ENCODE results near the gene BRD3. TPM values are rescaled to one million over a fixed set of nuclear protein-coding genes. Genes with fewer than 3 reads are reported as not detected.

BRD3 gene
- total and polyA plus RNA-seq, 12 donors = 8.4 to 73.1 (median 20.4) TPM

- intact Hi-C loops (cut with DNase I) = loop anchor here in 1 of 2 donors (10.0 kb wide), 1 partner anchor 381 kb away; no protein-coding TSS in a partner anchor
- Histone ChIP-seq H3K27ac (no peak overlapping the region), H3K4me1 (replicated peaks in 1 of 2) (peaks cover 43 to 53% of the 10 kb centered on the region in 2 donors), H3K9me3 (replicated peaks in 1 of 3) (no peaks in the 10 kb centered on the region), H3K4me3 (no peak overlapping the region), H3K27me3 (no peaks in the 10 kb centered on the region), H3K36me3 (replicated peaks in 1 of 2) (peaks cover 0 to 45% of the 10 kb centered on the region in 2 donors)
- 78 to 97% (median 91%) methylated on average over 6 to 28 of the region's 28 CpGs for WGBS, 4 donors
- DNase-seq = peak in 1 of 7 donors; percentile 8
- TF ChIP-seq POLR2A (IDR thresholded peaks at IDR 0.05) (no peak), CTCF (IDR thresholded peaks at IDR 0.05) (no peak)
These were observed 14.4 kb downstream of the BRD3 start for GRCh38 chr9:134053401-134053871.

GRCh38 chr9:134052941-134053340 is 14.9 kb downstream of the BRD3 start:
- Histone ChIP-seq H3K36me3 (replicated peaks in 1 of 2) (peaks cover 0 to 50% of the 10 kb centered on the region in 2 donors), H3K27ac (no peak overlapping the region), H3K4me3 (no peak overlapping the region), H3K27me3 (no peaks in the 10 kb centered on the region), H3K4me1 (replicated peaks in 1 of 2) (peaks cover 38 to 48% of the 10 kb centered on the region in 2 donors), H3K9me3 (replicated peaks in 1 of 3) (no peaks in the 10 kb centered on the region)
- TF ChIP-seq POLR2A (IDR thresholded peaks at IDR 0.05) (no peak), CTCF (IDR thresholded peaks at IDR 0.05) (no peak)
- DNase-seq = peak in 2 of 7 donors; percentile 7 to 15
- 76 to 91% (median 87%) methylated on average over 12 to 16 of the region's 16 CpGs for WGBS, 4 donors
- intact Hi-C loops (cut with DNase I) = loop anchor here in 1 of 2 donors (10.0 kb wide), 1 partner anchor 382 kb away; no protein-coding TSS in a partner anchor

GRCh38 chr9:134052491-134052890 is 15.3 kb downstream of the BRD3 start:
- Histone ChIP-seq H3K9me3 (replicated peaks in 1 of 3) (no peaks in the 10 kb centered on the region), H3K4me1 (replicated peaks in 1 of 2) (peaks cover 34 to 44% of the 10 kb centered on the region in 2 donors), H3K4me3 (no peak overlapping the region), H3K27me3 (no peaks in the 10 kb centered on the region), H3K36me3 (replicated peaks in 1 of 2) (peaks cover 0 to 55% of the 10 kb centered on the region in 2 donors), H3K27ac (no peak overlapping the region)
- intact Hi-C loops (cut with DNase I) = loop anchor here in 1 of 2 donors (10.0 kb wide), 1 partner anchor 382 kb away; no protein-coding TSS in a partner anchor
- WGBS, 4 donors = 86 to 94% (median 90%) methylated on average over 3 of the region's 3 CpGs
- TF ChIP-seq CTCF (IDR thresholded peaks at IDR 0.05) = no peak
- TF ChIP-seq POLR2A (IDR thresholded peaks at IDR 0.05) = no peak
- peak in 1 of 7 donors; percentile 4 for DNase-seq

- H3K27ac ChIP-seq = no peak overlapping the region
- H3K27me3 ChIP-seq = no peaks in the 10 kb centered on the region
- intact Hi-C loops (cut with DNase I) = loop anchor here in 1 of 2 donors (10.0 kb wide), 1 partner anchor 383 kb away; no protein-coding TSS in a partner anchor
- no peaks in the 10 kb centered on the region for H3K9me3 ChIP-seq (replicated peaks in 1 of 3)
- H3K36me3 ChIP-seq (replicated peaks in 1 of 2) = peaks cover 0 to 65% of the 10 kb centered on the region in 2 donors
- 89 to 91% (median 90%) methylated on average over 12 to 16 of the region's 16 CpGs for WGBS, 4 donors
- peaks cover 22 to 32% of the 10 kb centered on the region in 2 donors for H3K4me1 ChIP-seq (replicated peaks in 1 of 2)
- no peak overlapping the region for H3K4me3 ChIP-seq
- TF ChIP-seq CTCF (IDR thresholded peaks at IDR 0.05) = no peak
- no peak for TF ChIP-seq POLR2A (IDR thresholded peaks at IDR 0.05)
- peak in 1 of 7 donors; percentile 5 for DNase-seq
These were observed 16.5 kb downstream of the BRD3 start for GRCh38 chr9:134051319-134051718.

Data from adrenal gland (tissue), 12 donors.